Right ventricle myocardium inferior (tissue), 1 donor: ENCODE measurements around the gene PDK2. TPM values are rescaled to one million over a fixed set of nuclear protein-coding genes. Genes with fewer than 3 reads are reported as not detected.

Source experiments
- ATAC-seq: fragments of 200-7000 bp; cut with Tn5 transposase; one replicate; pipeline ENCODE4 v1.9.1; 2020; ENCODE audit warnings: mild to moderate bottlenecking, moderate library complexity
- DNase-seq: peaks from one replicate; pipeline ENCODE4 v3.0.0; 2021; ENCODE audit errors: missing footprints
- intact Hi-C: fragments of 100-400 bp; cut with DNase I; formaldehyde crosslinking; loops from one replicate; pipeline ENCODE4 v1.11.0; 2022
- total RNA-seq: library from RNA; stranded (reverse); fragmentation: NEBNext Ultra II Directional; extraction: Animal tissue kit (Norgen Biotek cat#: 25700); gene quantifications from one replicate; pipeline ENCODE4 v1.2.1, GENCODE V29; 2021
- donor health status: DM: no; HTN: yes; CAD: no; lungs with severe emphysema.

PDK2 gene
- total RNA-seq, 1 donor from 2014 or later, result 260 TPM

DNA sequence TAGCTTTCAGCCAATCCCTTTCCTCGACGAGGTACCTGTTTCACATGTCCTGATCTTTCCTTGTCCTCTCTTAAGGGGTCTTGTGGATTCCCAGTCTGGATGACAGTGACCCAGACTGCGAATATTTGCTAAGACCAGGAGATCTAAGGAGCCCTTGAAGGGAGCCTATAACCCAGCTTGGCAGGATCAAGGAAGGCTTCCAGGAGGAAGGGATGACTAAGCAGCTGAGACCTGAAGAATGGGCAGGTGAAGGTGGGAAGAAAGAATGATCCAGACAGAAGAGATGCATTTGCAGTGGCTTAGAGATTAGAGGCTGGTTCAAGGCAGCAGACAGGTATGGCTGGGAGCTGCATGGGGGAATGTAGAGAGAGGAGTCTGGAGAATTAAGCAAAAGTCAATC is 1.9 kb upstream of the PDK2 start:
- intact Hi-C loops, result loop anchor here (5.0 kb wide), 1 partner anchor 211 kb away; no protein-coding TSS in a partner anchor
- ATAC-seq (no peak), DNase-seq (no peak)

DNA sequence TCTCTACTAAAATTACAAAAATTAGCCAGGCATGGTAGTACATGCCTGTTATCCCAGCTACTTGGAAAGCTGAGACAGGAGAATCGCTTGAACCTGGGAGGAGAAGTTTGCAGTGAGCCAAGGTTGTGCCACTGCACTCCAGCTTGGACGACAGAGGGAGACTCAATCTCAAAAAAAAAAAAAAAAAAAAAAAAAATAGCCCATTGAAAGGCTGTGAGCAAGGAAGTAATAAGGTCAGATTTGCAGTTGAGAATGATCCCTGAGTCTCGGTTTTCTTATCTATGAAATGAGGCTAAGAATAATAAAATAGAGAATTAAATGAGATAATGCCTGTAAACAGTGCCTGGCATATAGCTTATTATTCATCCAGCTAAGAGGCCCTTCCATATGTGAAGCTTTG is 1.3 kb upstream of the PDK2 start:
- intact Hi-C loops, result loop anchor here (2.0 to 5.0 kb wide), 3 partner anchors 33 to 212 kb away; no protein-coding TSS in a partner anchor
- DNase-seq, result no peak
- ATAC-seq, result no peak

DNA sequence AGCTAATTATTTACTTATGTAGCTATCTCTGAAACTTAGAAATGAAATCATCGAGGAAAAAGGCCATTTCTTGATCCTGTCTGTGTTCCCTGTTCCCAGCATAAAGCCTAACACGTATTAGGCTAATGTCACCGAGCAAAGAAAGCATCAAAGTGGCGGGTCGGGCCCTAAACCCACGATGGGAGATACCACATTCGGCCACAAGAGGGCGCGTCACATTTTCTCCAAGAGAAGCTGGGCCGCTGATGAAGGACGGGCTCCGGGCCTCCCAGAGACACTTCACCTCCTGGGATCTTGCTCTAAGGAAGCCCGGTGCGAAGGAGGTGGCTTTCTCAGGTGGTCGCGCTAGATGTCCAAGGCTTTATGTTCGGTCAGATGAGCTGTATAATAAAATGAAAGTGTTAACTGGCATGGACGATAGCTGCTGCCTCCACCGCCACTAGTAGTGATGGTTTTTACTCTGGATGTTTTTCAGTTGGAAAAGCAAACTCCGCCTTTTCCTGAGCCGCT is 853 bp upstream of the PDK2 start:
- intact Hi-C loops, result loop anchor here (2.0 to 5.0 kb wide), 3 partner anchors 33 to 212 kb away; no protein-coding TSS in a partner anchor
- ATAC-seq, result peak; percentile 77
- peak; percentile 94 for DNase-seq

DNA sequence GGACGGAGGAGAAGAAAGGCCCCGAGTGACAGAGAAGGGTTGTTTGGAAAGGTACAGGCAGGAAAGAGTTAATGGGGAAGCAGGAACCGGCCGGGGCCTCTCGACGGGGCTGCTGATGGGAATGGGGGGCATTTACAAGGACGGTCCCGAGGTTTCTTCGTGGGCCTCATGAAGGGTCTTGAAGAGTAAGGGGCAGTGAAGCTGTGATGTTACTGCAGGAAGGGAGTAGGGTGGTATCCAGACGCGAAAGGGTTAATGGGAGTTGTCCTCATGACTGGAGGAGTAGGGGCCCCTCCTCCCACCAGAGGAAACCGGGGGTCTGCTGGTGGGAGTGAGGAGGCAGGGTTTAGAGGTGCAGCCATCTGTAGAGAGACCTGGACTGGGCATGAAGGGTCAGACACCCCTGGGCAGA is 481 bp downstream of the PDK2 start:
- ATAC-seq, result no peak
- peak; percentile 11 for DNase-seq
- intact Hi-C loops, result loop anchor here (1.0 to 5.0 kb wide), 4 partner anchors 35 to 201 kb away; partner anchors contain the start of gene SGCA

DNA sequence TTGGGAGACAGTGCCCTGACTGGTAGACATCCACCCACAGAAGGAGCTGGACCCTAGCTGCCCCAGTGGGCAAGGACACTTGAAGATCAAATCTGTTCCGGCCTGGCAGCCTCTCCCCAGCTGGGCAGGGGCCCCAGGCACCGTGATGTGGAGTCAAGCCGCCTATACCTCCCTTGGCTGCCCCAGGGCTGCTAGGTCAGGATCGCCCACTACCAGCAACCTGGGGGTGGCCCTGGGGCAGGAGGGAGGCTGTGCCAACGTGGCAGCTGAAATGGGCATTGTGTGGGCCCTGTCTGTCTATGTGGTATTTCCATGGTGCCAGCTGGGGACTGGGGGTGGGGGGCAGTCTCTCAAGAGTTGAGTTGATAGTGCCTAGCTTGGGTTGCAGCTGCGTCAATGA is 941 bp downstream of the PDK2 start:
- intact Hi-C loops, result loop anchor here (5.0 kb wide), 1 partner anchor 71 kb away; the partner anchor contains the start of gene SGCA
- DNase-seq, result peak; percentile 67

DNA sequence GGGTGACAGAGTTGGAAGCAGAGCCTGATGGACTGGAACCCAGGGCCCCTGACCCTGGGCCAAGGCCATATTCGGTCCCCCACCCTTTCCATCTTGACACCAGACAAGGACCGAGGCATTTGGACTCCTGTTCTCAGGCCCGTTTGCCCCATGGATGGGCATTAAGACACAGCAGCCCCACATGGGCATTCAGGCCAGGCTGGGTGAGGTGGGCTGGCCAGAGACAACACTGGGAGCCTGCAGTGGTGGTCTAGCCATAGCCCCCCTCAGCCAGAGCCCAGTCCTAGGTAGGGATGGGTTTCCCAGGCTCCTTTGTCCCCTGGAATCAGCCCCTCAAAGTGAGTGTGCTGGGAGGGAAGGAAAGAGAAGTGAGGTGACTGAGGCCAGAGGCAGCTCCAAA is 1.6 kb downstream of the PDK2 start:
- DNase-seq (peak; percentile 60), ATAC-seq (no peak)
- intact Hi-C loops, result loop anchor here (5.0 kb wide), 1 partner anchor 71 kb away; the partner anchor contains the start of gene SGCA

More for the DNA sequence above, 941 bp downstream of the PDK2 start:
- ATAC-seq, result peak; percentile 1

DNA sequence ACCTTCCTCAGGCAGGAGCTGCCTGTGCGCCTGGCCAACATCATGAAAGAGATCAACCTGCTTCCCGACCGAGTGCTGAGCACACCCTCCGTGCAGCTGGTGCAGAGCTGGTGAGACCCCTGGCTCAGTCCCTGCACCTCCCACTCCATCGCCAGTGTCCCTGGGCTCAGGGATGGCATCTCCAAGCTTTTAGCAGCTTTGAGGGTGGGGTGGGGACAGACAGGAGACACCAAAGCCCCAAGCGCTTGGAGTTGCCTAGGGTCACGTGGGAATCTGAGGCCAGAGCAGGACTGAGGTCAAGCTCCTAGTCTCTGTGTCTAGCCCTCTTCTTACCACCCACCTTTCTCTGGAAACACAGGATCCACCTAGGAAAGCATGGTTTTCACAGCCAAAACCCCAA is 2.3 kb downstream of the PDK2 start:
- intact Hi-C loops, result loop anchor here (5.0 kb wide), 1 partner anchor 70 kb away; the partner anchor contains the start of gene SGCA
- no peak for ATAC-seq
- DNase-seq, result peak; percentile 48

DNA sequence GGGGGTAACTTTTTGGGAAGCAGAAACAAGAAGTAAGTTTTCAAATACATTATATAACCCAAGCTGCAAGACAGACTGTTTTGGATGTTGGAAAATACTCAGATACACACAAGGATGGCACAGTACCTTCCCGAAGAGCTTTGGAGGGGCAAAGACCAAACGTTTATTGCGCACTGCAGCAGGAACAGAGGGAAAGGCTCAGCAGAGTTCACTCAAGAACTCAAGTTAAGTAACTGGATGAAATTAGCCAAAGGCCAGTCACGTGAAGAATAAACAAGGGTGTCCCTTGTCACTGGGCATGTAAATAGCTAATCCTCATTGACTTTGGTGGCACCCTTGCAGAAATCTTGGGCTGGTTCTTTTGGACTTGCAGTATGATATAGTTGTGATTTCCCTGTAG is 2.8 kb downstream of the PDK2 start:
- no peak for DNase-seq
- no peak for ATAC-seq
- intact Hi-C loops, result loop anchor here (5.0 kb wide), 1 partner anchor 69 kb away; the partner anchor contains the start of gene SGCA

DNA sequence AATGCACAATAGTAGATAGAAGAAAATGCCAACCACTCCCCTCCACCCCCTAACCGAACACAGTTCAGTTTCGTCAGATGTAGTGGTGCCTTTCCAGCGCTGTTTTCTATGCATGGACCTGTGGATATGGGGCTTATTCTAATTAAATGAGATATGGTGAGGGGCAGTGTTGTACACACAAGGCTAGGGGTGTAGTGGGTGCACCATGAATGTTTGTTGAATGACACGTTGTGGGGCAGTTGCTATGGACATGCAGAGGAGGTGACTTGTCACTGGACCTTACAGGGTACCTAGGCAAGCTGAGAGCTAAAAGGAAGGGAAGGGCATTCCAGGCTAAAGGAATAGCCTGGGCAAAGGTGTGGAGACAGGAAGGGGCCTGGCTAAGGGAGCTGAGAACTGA is 3.4 kb downstream of the PDK2 start:
- no peak for DNase-seq
- intact Hi-C loops, result loop anchor here (5.0 kb wide), 1 partner anchor 69 kb away; the partner anchor contains the start of gene SGCA
- ATAC-seq, result no peak

DNA sequence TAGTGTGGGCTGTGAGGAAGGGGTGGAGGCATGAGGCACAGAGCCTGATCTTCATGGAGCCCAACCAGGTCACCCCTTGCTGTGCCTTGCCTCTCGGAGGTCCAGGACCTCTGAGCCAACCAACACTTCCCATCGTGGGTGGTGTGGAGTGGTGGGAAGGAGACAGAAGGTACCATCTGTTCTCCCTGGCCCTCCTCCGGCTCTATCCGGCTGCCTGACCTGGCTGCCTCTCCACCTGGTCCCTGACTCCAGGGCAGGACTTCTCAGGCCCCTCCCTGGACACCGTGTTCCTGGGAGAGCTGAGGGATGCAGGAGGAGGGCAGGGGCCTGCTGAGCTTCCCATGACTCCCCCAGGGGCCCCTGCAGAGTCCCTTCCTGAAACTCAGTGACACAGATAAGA is 3.9 kb downstream of the PDK2 start:
- intact Hi-C loops, result loop anchor here (5.0 kb wide), 1 partner anchor 68 kb away; the partner anchor contains the start of gene SGCA
- no peak for ATAC-seq

DNA sequence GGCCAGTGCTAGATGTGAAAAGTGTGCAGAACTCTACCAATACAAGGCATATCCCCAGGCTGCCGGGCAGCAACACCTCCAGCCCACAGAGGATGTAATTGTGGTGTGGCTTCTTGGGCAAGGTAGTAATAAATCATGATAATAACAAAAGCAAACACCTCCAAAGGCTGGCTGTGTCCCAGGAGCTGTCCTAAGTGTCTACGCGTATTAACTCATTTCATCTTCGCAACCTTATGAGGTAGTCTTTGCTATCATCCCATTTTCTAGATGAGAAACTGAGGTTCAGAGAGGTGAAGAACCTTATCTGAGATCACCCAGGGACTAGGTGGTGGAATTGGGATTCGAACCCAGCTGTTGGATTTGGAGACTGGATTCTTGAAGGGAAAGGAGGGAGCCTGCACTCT is 5.3 kb downstream of the PDK2 start:
- peak; percentile 31 for DNase-seq
- intact Hi-C loops, result no loop called here

More for the DNA sequence above, 3.9 kb downstream of the PDK2 start:
- DNase-seq, result peak; percentile 22

DNA sequence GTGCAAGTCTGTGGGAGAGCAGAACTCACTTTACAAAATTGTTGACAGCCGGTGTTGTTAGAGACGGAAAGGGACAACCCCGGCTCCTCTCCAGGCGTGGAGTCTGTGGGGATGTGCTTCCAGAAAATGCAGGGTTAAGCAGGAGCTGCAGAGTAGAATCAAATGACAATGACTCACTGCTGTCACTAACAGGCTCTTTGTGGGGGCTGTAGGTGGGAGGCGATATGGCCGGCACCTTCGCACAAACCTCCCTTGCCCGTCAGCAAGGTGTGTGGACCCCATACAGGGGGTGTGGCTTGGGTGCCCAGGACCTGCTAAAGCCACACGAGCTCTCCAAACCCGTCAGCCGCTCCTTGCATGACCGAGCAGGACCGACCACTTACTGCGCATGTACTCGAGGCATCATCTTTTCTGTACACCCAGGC is 5.8 kb downstream of the PDK2 start:
- DNase-seq (peak; percentile 33), ATAC-seq (peak; percentile 17)
- intact Hi-C loops, result no loop called here

More for the DNA sequence above, 5.3 kb downstream of the PDK2 start:
- no peak for ATAC-seq

DNA sequence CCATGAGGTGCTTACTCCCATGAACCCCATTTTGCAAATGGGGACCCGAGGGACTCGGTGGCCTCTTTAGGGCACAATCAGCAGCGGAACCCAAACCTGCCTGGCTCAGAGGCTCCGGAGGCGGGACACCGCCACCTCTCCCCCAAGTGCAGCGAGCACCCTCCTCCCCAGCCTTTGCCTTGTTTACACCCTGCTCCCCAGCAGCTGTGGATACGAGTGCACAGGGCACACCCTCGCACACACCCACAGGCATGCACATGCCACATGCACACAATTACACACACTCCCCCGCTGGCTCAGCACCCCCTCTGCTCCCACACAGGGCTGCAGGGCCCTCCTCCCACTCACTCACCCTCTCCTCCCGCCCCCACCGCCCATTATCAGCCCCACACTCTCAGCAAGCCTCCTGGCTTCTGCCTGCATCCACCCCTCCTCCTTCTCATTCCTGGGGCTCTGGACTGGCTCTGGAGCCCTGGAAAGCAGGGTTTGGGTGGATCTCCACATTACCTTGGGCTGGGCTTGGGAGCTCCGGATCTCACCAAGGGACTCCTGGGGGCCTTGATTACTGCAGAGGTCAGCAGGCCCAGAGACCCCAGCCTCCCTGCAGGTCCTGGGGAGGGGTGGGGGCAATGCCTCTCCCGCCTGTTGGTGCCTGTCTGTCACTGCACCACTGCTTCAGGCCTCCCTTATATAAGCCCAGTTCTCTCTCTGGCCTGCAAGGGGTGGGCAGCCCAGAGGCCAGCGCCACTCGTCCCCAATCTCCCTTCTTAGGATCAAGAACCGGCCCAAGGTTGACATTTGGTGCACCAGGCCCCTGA is 6.4 kb downstream of the PDK2 start:
- ATAC-seq, result peak; percentile 78
- intact Hi-C loops, result no loop called here
- DNase-seq, result peak; percentile 62

DNA sequence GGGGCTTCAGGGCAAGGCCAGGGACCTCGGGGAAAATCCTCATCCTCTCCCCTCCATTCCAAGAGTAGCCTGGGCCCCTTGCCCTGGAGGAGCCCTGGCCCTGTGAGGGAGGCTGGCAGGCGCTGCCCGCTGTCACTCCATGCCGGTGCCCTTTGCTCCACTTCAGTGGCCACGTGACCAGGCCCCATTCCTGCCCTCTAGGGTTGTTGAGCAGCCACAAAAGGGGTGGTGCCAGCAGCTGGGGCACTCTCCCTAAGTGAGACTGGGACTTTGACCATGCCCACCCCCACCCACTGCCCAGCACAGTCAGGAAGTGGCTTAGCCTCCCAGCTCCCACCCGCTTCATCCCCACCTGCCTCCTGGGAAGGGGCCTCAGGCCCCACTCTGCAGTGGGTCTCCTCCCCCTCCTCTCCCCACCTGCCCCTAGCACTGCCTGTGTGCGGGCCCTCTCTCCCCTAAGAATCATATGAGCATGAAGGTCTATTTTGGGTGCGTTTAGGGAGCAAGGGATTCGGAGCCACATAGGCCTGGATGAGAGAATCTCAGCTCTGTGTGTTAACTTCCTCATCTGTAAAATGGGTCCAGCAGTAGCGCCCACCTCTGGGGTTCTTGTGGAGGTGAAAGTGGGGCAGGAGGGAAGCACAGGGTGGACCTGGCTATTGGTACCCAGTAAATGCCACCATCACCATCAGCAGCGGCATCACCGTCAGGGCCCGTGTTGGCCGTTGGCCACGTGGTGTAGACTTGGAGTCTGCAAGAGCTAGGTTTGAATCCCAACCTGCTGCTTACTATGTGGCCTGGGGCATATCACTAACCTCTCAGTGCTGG is 7.2 kb downstream of the PDK2 start:
- DNase-seq, result peak; percentile 85
- peak; percentile 90 for ATAC-seq
- intact Hi-C loops, result no loop called here

DNA sequence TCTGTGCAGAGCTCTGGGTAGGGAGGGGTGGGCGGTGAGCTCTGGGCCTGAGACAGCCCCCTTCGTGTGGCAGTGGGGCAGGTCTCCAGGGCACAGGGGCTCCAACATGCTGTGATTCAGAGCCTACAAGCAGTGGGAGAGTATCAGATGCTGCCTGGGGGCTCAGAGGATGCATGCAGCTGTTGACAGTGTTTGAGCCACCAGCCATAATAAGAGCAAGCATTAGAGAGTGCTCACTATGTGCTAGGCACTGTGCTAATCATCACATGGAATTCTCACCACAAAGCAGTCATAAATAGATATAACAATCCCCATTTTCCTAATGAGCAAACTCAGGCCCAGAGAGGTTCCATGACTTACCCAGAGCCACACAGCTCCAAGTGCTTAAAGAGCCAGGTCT is 8.1 kb downstream of the PDK2 start:
- ATAC-seq, result no peak
- intact Hi-C loops, result no loop called here
- DNase-seq, result peak; percentile 11

DNA sequence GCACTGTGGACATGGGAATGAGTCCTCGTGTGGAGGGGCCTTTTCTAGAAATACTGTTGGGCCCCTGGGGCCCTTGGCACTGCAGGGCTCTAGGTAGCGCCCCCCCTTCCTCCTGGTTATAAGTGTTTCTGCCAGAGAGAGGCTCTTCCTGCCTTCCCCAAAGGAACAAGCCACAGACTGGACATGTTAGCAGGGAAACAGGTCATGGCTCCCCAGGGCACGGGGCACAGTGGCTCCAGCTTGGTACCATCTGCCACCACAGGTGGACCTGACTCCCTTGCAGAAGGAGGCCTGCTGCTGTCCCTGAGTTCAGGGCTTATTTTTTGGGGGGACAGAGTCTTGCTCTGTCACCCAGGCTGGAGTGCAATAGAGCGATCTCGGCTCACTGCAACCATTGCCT is 8.8 kb downstream of the PDK2 start:
- ATAC-seq, result no peak
- intact Hi-C loops, result no loop called here
- no peak for DNase-seq

DNA sequence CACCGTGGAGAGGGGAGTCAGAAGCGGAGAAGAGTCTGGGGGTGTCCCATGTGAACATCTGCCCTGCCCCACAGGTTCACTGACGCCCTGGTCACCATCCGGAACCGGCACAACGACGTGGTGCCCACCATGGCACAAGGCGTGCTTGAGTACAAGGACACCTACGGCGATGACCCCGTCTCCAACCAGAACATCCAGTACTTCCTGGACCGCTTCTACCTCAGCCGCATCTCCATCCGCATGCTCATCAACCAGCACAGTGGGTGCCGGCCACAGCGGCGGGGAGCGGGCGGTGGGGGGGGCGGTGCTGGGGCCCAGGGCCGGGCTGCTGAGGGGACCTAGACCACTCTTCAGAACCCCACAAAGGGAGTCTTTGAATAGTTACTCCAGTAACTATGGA is 10.7 kb downstream of the PDK2 start:
- intact Hi-C loops, result no loop called here
- DNase-seq (peak; percentile 57), ATAC-seq (no peak)

DNA sequence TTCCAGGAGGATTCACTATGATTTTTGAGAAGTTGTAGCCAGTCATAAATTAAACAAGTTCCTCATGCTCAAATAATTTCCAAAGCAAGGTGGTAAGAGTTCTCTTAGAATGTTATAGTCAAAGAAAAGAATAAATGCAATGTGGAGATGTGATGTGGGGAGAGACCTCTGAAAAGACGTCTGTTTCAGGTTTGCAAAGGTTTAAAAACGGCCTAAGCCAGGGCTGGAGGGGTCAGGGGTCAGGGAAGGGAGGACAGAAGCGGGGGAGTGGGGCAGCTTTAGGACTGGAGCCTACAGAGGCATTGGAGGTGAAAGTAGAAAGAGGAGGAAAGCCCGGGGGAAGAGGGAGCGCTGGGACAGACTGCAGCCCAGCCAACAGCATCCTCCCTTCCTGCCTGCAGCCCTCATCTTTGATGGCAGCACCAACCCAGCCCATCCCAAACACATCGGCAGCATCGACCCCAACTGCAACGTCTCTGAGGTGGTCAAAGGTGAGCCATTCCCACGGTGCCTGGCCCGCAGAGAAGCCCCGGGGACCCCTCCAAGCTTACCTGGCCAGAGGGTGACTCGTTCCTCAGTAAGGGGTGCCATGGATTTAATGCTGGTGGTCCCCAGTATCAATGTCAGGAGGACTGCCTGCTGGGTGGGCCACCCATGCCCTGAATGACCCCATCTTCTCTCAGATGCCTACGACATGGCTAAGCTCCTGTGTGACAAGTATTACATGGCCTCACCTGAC is 11.4 kb downstream of the PDK2 start:
- intact Hi-C loops, result no loop called here
- peak; percentile 46 for DNase-seq
- no peak for ATAC-seq
